HG03469 (cell line): Measurements from ENCODE around the gene CLCF1.

ENCODE experiments used
- ATAC-seq: cut with Tn5 transposase; IDR thresholded peaks from one replicate; pipeline ENCODE4 v1.9.1; 2021; ENCODE audit warnings: mild to moderate bottlenecking, moderate library complexity, moderate number of reproducible peaks; ENCODE audit not compliant: unreplicated experiment

CLCF1 gene

GRCh38 chr11:67376063-67376820 is 2.8 kb upstream of the CLCF1 start:
- no peak for ATAC-seq

- no peak for ATAC-seq
Observed at GRCh38 chr11:67375320-67376055, 2.1 kb upstream of the CLCF1 start.

- no peak for ATAC-seq
Observed at GRCh38 chr11:67374571-67375281, 1.3 kb upstream of the CLCF1 start.

- ATAC-seq, result no peak
Observed at GRCh38 chr11:67373648-67374570, 511 bp upstream of the CLCF1 start.

GRCh38 chr11:67372321-67372992 is 941 bp downstream of the CLCF1 start:
- ATAC-seq, result no peak

- ATAC-seq, result no peak
Observed at GRCh38 chr11:67371911-67372320, 1.5 kb downstream of the CLCF1 start.

- no peak for ATAC-seq
Observed at GRCh38 chr11:67371189-67371910, 2.0 kb downstream of the CLCF1 start.

GRCh38 chr11:67370351-67371076 is 2.9 kb downstream of the CLCF1 start:
- no peak for ATAC-seq

GRCh38 chr11:67369801-67370284 is 3.6 kb downstream of the CLCF1 start:
- ATAC-seq, result no peak

GRCh38 chr11:67369275-67369674 is 4.1 kb downstream of the CLCF1 start:
- no peak for ATAC-seq

- no peak for ATAC-seq
Observed at GRCh38 chr11:67368621-67369020, 4.8 kb downstream of the CLCF1 start.

GRCh38 chr11:67367761-67368227 is 5.6 kb downstream of the CLCF1 start:
- ATAC-seq, result no peak

- no peak for ATAC-seq
Observed at GRCh38 chr11:67366961-67367760, 6.2 kb downstream of the CLCF1 start.

GRCh38 chr11:67366546-67366945 is 6.9 kb downstream of the CLCF1 start:
- no peak for ATAC-seq

GRCh38 chr11:67365736-67366444 is 7.5 kb downstream of the CLCF1 start:
- ATAC-seq, result no peak

- no peak for ATAC-seq
Observed at GRCh38 chr11:67364783-67365722, 8.3 kb downstream of the CLCF1 start.
